Airway epithelial cell (primary cell): ENCODE measurements around the gene ZNF736. TPM values are rescaled to one million over a fixed set of nuclear protein-coding genes. Genes with fewer than 3 reads are reported as not detected.

Experiments
- total RNA-seq: library from RNA; depleted of rRNA; stranded (reverse); fragments of >200 nt; gene quantifications from 2 replicates; pipeline ENCODE4 v1.2.3, GENCODE V29; 2015

The ZNF736 gene
- 3.2 and 3.6 TPM in 2 replicates for total RNA-seq

GRCh38 chr7:64313740-64314491 lies at the start of gene ZNF736:
TSS of gene ZNF736 (plus strand) at chr7:64313961. CDS start at chr7:64314151, 190 bp downstream.

Other genes with a start within 250 kb of the ZNF736 start
- gene ZNF735, start 106.8 kb upstream of the ZNF736 start, total RNA-seq = not detected in 2 replicates
- gene ZNF679, start 85.5 kb upstream of the ZNF736 start, total RNA-seq = not detected in 2 replicates
- 3.6 and 8.1 TPM in 2 replicates for gene ZNF680, start 249.1 kb downstream of the ZNF736 start, total RNA-seq